PFSK-1 (cell line): ENCODE measurements around the gene WNK2.

ENCODE experiments used
- FOXP2 ChIP-seq: optimal IDR thresholded peaks from 2 replicates; pipeline ENCODE3; 2011; ENCODE audit warnings: borderline replicate concordance, control low read depth, inconsistent platforms; ENCODE audit not compliant: insufficient read depth; ENCODE audit errors: extremely low read length, extremely low read depth
- POLR2AphosphoS5 ChIP-seq: IDR thresholded peaks from 2 replicates; pipeline ENCODE4 v1.6.1; 2012; ENCODE audit warnings: low read depth, mild to moderate bottlenecking, control low read depth, low read length, moderate library complexity
- REST ChIP-seq, 2 experiments: IDR thresholded peaks; 2 replicates each; pipeline versions ENCODE4 v1.6.1 to v1.8.0; 2011 to 2012; ENCODE audit warnings: low read depth in 2 of 2, low read length in 2 of 2, control low read depth in 1 of 2, inconsistent platforms in 1 of 2, mild to moderate bottlenecking in 1 of 2, moderate library complexity in 1 of 2; ENCODE audit not compliant: insufficient read depth in 1 of 2
- SIN3A ChIP-seq: IDR thresholded peaks from 2 replicates; pipeline ENCODE4 v1.6.1; 2012; ENCODE audit warnings: mild to moderate bottlenecking, low read length, moderate library complexity, borderline replicate concordance; ENCODE audit not compliant: insufficient read depth
- TAF1 ChIP-seq: IDR thresholded peaks from 2 replicates; pipeline ENCODE4 v1.6.1; 2012; ENCODE audit warnings: low read length, control low read depth, borderline replicate concordance; ENCODE audit not compliant: insufficient read depth

The WNK2 gene

GRCh38 chr9:93167838-93168237 is 16.1 kb upstream of the WNK2 start:
- TF ChIP-seq SIN3A (no peak), POLR2AphosphoS5 (no peak), TAF1 (no peak), FOXP2 (no peak), REST (IDR thresholded peaks at IDR 0.05; ENCODE audit: insufficient read depth in 1 of 2, low read depth in 2 of 2, low read length in 2 of 2) (no peak)

GRCh38 chr9:93168581-93168980 is 15.4 kb upstream of the WNK2 start:
- no peak for TF ChIP-seq TAF1

DNA sequence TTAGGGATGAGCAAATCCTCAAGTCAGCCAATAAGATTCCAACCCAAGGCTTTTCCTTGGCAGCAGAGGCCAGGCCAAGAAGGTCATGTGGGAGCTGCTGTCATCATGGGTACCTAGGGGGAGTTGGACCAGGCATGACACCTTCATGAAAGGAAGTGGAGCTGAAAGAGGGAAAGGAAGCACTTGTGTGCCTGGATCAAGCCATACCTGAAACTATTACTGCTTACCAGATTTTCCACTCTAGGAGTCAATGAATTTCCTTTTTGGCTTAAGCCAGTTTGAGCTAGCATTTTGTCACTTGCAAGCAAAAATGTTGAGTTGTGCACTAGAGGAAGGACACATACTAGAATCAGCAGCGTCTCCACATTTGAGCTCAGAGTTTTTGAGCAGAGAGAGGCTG is 14.5 kb upstream of the WNK2 start:
- no peak for TF ChIP-seq REST (IDR thresholded peaks at IDR 0.05; ENCODE audit: insufficient read depth in 1 of 2, low read depth in 2 of 2, low read length in 2 of 2)
- TF ChIP-seq POLR2AphosphoS5 = no peak
- TF ChIP-seq SIN3A = no peak
- no peak for TF ChIP-seq FOXP2
- no peak for TF ChIP-seq TAF1

DNA sequence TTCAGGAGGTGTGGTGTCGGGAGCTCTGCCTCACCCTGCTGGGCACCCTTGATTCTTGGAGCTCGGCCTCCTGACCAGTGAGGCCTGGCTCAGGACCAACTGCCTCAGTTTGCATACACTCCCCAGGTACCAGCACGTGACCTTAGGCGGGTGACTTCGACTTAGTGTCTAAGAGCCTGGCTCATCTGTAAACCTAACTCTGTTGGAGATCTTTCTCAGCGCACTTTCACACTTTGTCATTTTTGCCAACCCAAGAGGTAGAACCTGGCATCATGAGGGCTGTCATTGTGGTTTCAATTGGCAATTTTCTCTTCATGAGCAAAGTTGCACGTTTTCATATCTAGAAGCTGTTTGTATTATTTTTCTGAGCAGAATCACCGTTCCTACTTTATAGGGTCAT is 13.4 kb upstream of the WNK2 start:
- TF ChIP-seq TAF1 = no peak
- no peak for TF ChIP-seq FOXP2
- TF ChIP-seq SIN3A = no peak
- no peak for TF ChIP-seq REST (IDR thresholded peaks at IDR 0.05; ENCODE audit: insufficient read depth in 1 of 2, low read depth in 2 of 2, low read length in 2 of 2)
- TF ChIP-seq POLR2AphosphoS5 = no peak

DNA sequence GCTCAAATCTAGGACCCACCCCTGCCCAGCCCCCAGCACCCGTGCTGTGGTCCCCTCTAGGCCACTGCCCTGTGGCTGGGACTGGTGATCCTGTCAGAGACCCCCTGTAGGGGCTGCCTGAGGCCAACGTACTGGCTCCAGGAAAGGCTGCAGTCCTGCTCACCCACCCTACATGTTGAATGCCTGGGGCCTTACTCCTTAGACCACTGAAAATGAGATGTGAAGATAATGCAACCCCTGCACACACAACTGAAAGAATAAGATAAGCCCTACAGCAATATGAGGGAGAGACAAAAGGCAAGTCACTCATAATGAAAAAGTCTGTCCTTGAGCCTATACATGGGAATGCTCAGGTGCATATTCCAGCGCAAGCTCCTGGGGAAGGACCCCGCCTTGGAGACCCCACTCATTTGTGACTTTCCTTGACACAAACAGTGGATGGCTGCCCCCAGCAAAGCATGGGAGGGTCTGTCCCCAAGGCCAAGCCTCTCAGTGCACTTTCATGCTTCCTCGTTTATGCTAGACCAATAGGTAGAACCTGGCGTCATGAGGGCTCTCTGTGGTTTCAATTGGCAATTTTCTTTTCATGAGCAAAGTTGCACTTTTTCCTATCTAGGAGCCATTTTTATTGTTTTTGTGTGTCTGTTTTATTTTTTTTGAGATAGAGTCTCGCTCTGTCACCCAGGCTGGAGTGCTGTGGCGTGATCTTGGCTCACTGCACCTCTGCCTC is 12.5 kb upstream of the WNK2 start:
- TF ChIP-seq TAF1 = no peak
- no peak for TF ChIP-seq REST (IDR thresholded peaks at IDR 0.05; ENCODE audit: insufficient read depth in 1 of 2, low read depth in 2 of 2, low read length in 2 of 2)
- no peak for TF ChIP-seq POLR2AphosphoS5
- TF ChIP-seq SIN3A = no peak
- no peak for TF ChIP-seq FOXP2
